LoVo (cell line): ENCODE data around the gene RNF125.
"Not testable (repeated sequence)": the region's sequence is repeated elsewhere in the genome, so short reads cannot be mapped to it uniquely, and the experiment has no call there.

ENCODE experiments used
- DNase-seq: peaks from one replicate; pipeline ENCODE4 v3.0.0-alpha.2; 2016; ENCODE audit warnings: low spot score

Gene RNF125

DNA sequence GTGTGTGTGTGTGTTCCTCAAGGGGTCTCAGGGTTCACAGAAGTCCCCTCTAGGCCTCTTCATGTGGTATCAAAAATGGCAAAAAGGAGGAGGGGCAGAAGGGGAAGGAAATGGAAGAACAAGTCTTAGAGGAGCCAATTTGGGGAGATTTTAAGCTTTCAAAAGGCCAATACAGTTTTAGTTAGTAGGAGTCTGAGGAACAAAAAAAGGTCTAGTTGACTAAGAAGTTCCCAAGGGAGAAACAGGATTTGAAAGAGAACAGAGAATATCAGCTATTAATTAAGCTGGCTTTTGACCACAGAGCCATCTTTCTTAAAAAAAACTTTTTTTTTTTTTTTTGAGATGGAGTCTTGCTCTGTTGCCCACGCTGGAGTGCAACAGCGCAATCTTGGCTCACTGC, 7.1 kb downstream of the RNF125 start:
- DNase-seq = no peak

DNA sequence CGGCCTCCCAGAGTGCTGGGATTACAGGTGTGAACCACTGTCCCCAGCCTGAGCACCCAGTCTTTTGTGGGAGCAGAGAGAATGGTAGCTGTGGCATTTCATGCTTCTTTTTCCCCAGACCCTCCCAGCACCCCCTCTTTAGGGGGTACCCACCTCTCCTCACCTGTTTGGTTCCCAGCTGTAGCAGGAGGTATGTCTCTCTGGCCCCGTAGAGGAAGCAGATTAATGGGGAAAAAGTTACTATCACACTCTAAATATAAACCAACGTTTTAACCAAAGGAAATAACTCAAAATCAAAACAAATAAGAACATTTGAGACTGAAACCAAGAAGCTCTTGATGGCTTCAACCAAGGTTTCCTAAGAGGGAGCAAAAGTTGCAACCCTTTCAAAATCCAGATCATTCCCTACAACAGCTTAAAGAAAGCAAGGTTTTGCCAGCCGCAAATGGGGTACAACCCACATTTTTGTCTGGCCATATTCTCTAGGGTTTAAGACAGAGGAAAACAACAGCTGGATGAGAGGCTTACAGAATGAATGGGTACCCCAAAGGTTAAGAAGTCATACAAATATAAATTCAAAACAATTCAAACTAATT, 8.0 kb downstream of the RNF125 start:
- DNase-seq = no peak

DNA sequence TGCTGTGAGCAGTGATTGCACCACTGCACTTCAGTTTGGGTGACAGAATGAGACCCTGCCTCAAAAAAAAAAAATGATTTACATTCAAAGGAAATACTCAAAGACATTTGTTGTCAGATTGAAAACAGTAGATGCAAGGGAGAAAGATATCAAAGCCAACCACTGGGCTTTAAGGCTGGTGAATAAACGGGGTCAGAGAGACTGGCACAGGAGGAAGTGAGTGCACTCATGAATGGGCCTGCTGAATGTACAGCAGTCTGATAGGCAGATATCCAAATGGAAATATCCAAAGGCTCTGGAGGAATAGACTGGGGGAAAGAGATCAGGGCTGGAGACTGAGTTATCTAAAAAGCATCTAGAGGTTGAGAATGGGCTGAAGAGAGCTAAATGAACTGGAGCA, 10.9 kb downstream of the RNF125 start:
- DNase-seq = no peak

DNA sequence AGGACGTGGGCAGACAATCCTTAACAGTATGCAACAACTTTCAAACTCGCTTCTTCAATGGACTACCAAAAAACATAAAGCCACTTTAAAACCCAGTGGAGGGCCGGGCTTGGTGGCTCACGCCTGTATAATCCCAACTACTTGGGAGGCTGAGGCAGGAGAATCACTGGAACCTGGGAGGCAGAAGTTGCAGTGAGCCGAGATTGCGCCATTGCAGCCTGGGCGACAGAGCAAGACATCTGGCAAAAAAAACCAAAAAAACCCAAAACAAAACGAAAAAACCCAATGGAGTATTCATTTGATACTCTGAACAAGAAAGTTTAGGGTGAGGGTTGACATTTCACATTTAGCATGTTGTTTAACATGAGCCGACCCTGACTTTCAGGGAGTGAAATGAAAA, 14.0 kb downstream of the RNF125 start:
- no peak for DNase-seq

DNA sequence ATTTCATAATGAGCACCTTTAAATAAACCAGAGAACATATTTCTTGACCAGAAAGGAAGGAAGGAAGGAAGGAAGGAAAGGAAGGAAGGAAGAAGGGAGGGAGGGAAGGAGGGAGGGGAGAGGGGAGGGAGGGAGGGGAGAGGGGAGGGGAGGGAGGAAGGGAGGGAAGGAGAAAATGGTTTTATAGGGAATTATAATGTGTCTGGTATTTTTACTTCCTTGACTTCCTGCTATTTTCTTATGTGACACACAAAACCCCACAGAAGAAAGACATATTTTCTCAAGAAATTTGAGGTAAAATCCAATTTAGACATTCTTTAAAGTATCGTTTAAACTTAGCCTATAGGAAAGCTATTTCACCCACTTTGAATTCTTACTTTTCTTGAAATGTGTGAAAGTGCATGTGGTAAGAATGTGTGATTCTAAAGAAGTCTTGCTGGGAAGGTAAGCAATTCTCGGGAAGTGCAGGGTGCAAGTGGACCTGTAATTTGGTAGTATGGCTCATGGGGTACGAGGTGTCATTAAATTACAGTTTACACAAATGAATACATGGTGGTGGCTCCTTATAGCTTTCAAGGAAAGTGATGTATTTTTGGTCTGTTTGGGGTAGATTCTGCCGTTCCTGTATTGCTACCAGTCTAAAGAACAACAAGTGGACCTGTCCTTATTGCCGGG, 18.0 kb downstream of the RNF125 start:
- no peak for DNase-seq

DNA sequence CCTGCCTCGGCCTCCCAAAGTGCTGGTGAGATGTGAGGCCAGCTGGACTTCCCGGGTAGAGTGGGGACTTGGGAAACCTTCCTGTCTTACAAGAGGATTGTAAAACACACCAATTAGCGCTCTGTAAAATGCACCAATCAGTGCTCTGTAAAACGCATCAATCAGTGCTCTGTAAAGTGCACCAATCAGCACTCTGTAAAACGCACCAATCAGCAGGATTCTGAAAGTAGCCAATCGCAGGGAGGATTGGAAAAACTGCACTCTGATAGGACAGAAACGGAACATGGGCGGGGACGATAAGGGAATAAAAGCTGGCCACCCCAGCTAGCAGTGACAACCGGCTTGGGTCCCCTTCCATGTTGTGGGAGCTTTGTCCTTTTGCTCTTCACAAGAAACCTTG, 19.0 kb downstream of the RNF125 start:
- no peak for DNase-seq

DNA sequence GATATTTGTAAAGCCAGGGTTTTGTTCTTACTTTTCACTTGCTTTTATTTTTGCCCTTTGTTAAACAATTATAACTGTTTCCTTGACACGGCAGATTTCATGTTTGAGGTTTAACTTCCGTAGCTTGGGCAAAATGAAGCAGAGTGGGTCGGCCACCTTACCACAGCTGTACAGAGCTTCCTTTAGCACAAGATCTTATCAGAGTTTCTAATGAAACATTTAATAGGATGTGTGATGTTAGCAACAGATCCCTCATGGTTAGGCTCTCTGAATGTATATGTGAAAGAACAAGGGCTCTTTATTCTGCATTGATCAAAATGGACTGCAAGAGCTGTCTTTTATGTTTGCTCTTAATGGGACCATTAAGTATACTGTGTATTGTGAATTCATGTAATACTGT, 22.3 kb downstream of the RNF125 start:
- DNase-seq = no peak

DNA sequence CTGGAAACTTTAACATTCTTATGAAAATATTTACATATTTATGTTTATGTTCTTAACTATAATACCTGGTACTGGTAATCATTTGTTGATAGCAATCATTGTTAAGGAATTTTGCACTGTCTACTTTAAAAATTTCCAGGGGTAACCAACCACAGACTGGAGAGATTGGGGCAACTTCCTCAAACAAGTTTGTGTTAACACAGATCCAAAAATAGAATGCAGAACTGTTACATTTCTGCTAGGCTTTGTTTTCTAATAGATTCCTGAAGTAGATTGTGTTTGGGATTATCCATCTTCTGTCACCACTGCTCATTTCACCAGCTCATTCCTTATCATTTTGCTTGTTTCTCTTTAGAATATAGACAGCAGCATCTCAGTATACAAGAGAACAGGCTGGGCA, 23.7 kb downstream of the RNF125 start:
- DNase-seq = no peak

DNA sequence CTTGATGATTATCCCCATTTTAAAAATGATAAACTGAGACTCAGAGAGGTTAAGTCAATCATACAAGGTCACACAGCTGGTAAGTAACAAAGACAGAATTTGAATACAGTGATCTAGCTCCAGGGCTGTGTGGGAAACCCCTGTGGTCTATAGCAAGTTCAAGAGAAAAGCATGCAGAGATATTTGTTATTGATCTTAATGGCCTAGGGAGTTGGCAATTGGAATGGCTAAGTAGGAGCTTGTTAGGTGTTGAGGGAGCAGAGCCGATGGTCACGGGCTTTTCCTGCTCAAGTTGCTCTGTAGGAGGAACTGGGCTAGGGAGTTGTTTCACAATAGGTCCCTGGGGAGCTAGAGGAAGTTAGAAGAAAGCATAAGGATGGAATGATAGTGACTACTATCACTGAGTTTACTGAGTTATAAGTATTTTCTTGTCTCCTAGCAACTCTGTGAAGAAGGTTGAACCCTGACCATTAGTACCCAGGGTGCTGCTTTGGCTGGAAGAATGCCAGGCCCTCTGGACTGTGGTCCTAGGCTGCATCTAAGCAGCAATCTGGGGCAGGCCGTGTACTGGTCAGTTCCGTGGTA, 30.0 kb downstream of the RNF125 start:
- DNase-seq = no peak

DNA sequence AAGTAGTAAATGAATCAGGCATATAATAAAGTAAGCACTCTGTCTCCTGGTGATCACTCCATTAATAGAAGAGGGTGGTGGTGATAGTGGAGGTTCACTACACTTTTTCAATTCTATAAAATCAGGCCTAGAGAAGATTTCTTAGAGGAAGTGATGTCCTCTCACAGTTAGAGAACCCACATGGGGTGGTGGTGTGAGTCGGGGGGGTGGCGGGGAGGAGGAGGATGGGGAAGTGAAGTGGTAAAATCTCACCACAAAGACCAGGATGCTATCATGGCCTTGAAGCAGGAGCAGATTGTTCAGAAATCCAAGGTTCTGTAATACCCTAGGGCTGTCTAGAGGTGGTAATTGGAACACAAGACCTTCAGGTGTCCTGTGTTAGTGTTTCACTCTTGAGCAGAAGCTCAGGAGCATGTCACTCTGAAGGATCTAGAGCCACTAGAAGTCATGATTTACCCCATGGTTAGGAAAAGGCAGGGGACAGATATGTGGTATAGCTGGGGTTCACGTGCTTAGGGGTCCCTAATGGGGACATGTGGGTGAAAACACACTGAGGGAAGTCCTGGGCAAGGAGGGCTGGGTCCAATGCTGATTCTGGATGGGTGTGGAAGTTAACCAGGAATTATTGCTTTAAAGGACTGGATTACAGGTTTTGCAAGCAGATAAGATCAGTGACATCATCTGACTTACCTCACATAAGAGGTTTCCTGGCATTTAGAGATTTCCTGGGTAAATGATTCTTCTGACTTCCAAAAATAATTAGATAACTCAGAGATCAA, 31.0 kb downstream of the RNF125 start:
- no peak for DNase-seq

DNA sequence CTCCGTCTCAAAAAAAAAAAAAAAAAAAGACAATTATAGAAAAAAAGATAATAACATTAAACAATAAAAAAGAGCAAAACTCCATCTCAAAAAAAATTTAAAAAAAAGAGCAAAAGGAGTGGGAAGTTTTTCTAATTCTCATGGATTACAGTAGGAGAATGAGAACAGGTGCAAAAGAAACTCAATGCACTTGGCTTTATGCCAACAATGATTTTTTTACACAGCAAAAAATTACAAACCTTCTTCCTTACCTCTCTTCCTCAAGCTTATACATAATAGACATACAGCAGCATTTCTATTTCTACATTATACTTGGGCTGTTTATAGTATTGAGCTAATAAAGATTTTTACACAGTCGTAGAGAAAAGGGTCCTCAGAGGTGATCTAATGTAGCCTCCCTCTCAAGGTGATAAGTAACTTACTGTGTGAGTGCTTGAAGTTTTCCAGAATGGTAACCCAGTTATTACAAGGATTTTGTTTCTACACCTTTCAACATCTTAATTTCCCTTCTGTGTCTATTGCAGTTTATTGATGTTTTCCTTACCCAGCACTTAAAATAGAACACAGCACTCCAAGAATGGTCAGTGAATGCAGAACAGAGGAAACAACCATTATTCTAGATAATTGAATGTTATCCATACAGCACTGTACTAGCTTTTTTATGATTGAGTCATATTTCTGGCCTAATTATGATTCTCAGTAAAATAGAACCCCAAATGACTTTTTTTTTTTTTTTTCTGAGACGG, 38.2 kb downstream of the RNF125 start:
- DNase-seq = no peak

DNA sequence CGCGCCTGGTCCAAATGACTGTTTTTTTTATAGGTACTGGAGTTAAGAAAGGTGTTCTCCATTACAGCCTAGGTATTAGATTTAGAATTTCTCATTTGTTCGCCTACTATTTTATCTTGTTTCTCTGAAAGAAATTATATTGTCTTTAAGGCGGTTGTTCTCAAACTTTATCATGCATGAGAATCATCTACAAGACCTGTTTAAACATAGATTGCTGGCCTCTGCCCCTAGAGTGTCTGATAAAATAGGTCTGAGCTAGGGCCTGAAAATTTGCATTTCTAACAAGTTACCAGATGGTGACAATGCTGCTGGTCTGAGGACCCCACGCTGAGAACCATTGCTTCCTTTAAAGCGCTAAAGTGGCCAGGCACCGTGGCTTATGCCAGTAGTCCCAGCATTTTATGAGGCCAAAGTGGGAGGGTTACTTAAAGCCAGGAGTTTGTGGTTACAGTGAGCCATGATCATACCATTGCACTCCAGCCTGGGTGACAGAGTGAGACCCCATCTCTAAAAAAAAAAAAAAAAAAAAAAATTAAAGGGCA, 39.1 kb downstream of the RNF125 start:
- no peak for DNase-seq

DNA sequence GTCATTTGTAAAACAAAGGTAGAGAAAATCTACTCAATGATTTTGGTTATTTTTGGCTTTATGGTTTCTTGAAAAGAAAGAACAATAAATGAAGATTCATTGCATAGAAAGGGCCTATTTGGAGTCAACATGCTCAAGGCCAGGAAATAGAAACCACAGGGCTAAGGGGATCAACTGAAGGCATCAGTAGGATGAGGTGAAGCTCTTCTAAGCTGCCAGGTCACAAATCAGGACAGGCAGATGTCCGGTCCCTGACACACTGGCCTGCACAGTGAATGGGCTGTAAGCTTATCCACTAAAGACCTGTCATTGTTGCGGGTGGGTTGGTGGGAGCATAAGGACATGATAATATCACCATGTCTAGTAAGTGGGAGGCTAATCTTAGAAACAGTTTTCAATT, 41.4 kb downstream of the RNF125 start:
- no peak for DNase-seq

DNA sequence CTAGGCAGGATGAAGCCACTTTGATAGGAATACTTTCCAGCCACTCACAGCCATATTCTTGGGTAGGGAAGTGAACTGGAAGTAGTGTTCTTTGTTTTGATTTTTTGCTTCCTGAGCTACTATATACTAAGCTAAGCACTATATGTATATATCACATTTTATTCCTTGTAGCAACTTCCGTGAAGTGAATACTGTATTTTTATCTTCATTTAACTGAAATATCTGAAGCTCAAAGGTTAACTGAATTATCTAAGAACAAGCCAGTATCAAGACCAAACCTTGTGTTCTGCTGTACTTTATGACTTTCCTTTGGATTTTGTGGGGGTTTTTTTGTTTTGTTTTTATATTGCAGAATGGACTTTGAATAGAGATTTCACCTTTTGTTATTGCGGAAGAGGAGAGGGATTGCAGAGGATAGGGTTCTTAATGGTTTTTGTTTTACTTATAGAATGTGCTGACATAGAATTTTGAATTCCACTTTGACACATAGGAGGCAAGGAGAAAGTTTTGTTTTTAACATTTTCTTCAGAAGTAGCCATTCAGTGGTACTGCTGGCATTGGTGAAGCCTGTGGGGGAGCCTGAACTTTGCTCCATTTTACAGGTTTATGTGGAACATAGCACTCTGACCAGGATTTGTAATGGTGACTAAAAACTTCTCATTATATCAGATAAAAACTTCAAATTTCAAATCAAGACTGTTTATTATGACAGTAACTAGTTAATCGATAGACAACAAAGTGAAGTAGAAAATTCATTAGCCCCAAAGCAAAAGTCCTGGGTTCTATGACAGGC, 48.9 kb downstream of the RNF125 start:
- DNase-seq = no peak

DNA sequence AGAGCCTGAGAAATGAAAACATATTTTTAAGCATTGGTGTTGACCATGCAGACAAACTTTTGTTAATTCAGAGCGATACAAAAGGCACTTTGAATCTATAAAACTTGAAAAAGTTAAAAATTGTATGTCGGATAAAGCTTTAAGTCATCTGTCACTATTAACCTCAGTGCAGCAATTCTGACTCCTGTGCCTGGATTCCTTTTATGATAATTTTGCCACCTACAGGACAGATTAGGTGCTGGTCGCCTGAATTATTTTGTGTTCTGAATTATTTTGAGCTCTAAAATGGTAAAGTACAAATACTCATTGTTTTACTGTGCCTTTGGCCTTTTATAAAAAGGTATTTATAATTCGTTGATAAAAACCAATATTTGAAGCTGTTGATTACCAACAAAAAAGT, 53.7 kb downstream of the RNF125 start:
- no peak for DNase-seq

DNA sequence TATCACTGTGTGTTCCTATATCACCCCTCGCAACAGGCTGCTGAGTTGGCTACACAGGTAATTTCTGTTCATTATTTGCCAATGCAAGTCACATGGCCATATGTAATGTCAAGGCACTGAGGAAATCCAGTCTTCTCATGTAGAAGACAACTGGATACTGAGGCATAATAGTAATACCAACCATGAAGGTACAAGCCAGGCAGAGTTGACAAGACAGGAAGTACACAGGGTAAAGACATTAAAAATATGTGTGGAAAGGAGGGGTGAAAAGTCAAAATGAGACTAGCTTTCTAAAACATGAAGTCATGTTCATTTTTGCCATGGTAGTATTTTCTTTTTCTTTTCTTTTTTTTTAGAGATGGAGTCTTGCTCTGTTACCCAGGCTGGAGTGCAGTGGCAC, 55.6 kb downstream of the RNF125 start:
- no peak for DNase-seq

DNA sequence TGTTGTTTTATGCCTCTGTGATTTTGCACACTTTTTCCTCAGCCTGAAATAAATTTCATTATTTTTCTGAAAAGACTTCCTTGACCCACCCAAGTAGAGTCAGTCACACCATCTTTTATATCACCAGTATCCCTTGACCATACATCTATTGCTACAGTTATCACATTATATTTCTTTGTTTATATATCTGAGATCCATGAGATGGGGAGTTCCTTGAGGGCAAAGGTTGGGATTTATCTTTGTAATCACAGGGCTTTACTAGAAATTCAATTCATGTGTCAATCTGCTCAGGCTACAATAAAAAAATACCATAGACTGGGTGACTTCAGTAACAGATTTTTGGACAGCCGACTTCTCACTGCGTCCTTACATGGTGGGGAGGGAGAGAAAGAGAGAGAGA, 60.2 kb downstream of the RNF125 start:
- DNase-seq = no peak

DNA sequence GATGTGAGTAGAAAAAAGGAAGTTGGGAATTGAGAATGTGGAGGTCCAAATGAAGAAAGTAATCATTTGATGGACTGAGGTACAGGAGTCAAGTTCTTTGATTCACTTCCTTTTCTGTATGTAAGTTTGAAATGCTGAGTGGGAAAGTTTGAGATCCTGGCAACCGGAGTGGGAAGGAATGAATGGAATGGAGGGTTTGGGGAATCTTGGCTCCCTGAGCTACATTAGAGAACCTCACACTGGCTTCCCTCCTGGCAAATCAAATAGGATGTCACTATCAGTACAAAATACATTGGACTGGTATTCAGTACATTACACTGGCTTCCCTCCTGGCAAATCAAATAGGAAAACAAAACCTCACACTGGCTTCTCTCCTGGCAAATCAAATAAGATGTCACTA, 63.3 kb downstream of the RNF125 start:
- DNase-seq = no peak

DNA sequence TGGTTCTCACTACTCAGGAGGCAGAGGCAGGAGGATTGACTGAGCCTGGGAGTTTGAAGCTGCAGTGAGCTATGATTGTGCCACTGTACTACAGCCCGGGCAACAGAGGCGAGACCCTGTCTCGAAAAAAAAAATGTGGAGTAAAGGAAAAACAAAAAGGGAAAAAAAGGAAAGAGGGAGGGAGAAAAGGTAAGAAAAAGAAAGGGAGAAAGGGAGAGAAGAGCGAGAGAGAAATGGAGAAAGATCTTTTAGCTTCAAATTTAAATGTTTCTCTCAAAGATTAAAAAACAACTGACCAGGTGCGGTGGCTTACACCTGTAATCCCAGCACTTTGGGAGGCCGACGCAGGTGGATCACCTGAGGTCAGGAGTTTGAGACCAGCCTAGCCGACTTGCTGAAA, 65.2 kb downstream of the RNF125 start:
- no peak for DNase-seq

DNA sequence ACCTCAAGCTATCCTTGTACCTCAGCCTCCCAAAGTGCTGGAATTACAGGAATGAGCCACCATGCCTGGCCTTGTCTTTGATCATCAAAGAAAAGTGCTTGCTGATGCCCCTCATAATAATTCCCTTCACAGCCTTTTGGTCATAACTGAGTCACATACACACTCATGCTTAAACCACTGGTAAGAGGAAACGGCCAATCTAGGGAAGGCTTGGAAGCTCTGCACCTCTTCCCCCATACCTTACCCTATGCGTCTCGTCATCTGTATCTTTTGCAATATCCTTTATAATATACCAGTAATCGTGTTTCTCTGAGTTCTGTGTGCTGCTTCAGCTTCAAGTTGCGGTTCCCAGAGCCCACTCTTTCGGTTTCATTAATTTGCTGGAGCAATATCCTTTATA, 68.3 kb downstream of the RNF125 start:
- DNase-seq = no peak

DNA sequence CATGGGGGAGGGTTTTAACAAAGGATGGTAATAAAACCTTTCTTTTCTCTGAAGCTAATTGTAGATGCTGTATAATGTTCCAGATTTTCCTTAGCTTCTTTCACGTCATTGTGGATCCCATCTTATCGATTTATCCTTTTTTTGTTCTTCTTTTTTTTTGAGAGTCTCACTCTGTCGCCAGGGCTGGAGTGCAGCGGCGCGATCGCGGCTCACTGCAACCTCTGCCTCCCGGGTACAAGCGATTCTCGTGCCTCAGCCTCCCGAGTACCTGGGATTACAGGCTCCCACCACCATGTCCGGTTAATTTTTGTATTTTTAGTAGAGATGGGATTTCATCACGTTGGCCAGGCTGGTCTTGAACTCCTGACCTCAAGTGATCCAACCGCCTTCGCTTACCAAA, 72.2 kb downstream of the RNF125 start:
- not testable (repeated sequence) for DNase-seq
